ENCODE results near the gene THYN1.

DNA sequence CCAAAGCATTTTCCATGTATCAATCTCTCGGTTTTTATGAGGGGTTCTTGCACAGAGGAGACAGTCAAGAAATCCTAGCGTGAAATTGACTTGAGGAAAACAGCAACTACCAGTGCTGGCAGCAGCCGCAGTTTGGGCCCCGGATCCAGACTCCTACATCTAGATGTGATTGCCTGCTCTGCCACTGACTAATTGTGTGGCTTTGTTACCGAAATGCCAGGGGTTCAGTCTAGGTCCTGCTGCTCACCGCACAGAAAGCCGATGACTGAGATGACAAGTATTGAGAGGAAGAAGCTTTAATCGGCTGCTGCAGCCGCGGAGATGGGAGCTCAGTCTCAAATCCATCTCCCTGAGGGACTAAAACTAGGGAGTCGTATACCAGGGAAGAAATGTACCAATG lies 14.8 kb upstream of the THYN1 start:
- TF ChIP-seq, protein P1, sequence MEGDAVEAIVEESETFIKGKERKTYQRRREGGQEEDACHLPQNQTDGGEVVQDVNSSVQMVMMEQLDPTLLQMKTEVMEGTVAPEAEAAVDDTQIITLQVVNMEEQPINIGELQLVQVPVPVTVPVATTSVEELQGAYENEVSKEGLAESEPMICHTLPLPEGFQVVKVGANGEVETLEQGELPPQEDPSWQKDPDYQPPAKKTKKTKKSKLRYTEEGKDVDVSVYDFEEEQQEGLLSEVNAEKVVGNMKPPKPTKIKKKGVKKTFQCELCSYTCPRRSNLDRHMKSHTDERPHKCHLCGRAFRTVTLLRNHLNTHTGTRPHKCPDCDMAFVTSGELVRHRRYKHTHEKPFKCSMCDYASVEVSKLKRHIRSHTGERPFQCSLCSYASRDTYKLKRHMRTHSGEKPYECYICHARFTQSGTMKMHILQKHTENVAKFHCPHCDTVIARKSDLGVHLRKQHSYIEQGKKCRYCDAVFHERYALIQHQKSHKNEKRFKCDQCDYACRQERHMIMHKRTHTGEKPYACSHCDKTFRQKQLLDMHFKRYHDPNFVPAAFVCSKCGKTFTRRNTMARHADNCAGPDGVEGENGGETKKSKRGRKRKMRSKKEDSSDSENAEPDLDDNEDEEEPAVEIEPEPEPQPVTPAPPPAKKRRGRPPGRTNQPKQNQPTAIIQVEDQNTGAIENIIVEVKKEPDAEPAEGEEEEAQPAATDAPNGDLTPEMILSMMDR (optimal IDR thresholded peaks at IDR 0.05 in 1 of 3, IDR thresholded peaks at IDR 0.05 in 1 of 3, conservative IDR thresholded peaks at IDR 0.05 in 1 of 3; ENCODE audit: extremely low read depth in 1 of 3, insufficient read depth in 2 of 3, low read length in 3 of 3) = no peak
- no peak for TF ChIP-seq EZH2 (IDR thresholded peaks at IDR 0.05; ENCODE audit: low read length)

Measured in keratinocyte (primary cell).